ENCODE data around the gene OPRL1. TPM values are rescaled to one million over a fixed set of nuclear protein-coding genes. Genes with fewer than 3 reads are reported as not detected.

The OPRL1 gene
- total RNA-seq, 4 donors from 2014 or later = 0.34 to 0.91 (median 0.76) TPM; not detected in 1

DNA sequence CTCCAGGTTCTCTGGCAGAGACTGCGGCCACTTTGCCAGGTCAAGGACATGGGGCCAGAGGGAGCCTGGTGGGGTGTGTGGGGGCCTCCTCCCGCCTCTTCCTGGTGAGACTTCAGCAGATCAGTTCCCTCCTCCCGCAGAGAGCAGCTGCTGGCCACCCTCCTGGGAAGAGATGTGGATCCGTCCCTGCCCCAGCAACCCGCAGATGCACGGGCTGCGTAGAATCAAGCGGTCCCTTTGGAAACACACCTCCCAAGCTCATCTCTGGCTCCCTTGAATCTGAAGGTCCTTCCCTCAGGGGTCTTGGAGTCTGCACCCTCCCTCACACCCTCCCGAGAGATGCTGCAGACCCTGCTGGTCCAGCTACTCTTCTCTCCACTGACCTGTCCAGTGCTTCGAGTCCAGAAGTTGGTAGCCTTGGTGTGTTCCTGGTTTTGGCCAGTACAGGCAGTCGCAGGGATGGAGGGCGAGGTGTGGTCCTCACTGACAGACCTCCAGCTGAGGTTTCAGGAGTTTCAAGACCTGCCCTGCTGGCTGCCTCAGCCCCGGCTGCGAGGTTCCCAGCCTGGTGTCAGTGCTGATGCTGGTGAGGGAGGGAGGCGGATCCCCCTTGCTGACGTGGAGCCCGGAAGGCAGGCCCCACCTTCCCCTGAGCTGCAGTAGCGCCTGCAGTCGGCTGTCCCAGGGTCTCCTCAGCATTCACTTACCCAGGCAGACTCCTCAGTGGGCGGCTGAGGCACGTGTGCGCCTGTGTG, 27.3 kb downstream of the OPRL1 start, which contains the start of gene NPBWR2:
Gene NPBWR2, minus strand, starts transcription at position 585 of the 755 bp plus-strand sequence. CDS start 734 bp downstream, outside the sequence.
- no peak within 1 kb of the TSS for H3K27ac ChIP-seq
- intact Hi-C loops (cut with DNase I) = no loop called here
- no peak for DNase-seq
- H3K4me1 ChIP-seq = peaks cover 3 to 8% (median 6%) of the 10 kb centered on the region in 3 donors
- peaks cover 4 to 61% (median 9%) of the 10 kb centered on the region in 4 donors for H3K27me3 ChIP-seq
- H3K36me3 ChIP-seq = no peaks in the 10 kb centered on the region
- H3K9me3 ChIP-seq = no peaks in the 10 kb centered on the region
- no peak within 1 kb of the TSS for H3K4me3 ChIP-seq
- WGBS, 2 donors = 78 to 80% methylated on average over 1 to 5 of the region's 22 CpGs
- no peak for TF ChIP-seq POLR2A (IDR thresholded peaks at IDR 0.05)
- TF ChIP-seq, protein P1, sequence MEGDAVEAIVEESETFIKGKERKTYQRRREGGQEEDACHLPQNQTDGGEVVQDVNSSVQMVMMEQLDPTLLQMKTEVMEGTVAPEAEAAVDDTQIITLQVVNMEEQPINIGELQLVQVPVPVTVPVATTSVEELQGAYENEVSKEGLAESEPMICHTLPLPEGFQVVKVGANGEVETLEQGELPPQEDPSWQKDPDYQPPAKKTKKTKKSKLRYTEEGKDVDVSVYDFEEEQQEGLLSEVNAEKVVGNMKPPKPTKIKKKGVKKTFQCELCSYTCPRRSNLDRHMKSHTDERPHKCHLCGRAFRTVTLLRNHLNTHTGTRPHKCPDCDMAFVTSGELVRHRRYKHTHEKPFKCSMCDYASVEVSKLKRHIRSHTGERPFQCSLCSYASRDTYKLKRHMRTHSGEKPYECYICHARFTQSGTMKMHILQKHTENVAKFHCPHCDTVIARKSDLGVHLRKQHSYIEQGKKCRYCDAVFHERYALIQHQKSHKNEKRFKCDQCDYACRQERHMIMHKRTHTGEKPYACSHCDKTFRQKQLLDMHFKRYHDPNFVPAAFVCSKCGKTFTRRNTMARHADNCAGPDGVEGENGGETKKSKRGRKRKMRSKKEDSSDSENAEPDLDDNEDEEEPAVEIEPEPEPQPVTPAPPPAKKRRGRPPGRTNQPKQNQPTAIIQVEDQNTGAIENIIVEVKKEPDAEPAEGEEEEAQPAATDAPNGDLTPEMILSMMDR (IDR thresholded peaks at IDR 0.05) = no peak

DNA sequence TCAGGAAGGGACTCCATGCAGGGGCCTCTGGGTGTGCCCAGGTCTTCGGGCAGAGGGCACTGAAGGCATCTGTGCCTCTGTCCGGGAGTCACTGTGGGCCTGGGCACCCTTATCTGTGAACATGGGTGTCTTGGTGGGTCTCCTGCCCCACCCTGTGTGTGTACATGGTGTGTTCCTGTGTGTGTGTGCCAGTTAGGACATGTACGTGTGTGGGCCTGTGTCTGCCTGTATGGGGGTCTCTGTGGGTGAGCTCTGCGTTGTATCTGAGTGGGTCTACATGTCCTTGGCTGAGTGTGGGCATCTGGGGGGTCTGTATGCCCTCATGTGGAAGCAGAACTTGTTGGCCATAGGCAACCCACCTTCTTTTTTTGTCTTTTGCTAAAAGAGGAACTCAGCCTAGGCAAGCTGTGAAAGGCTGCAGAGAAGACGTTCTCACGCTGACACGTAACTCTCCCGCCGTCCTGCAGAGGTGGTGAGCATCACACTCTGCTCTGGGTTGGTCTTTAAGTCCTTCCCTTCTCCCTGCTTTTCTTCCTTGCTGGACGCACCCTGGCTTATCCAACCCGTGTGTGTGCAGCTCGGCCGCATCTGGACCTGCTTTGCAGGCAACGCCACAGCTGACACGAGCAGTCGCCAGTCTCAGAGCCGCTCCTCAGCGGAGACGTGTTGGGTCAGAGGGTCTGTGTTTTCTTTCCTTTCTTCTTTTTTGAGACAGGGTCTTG, 28.0 kb downstream of the OPRL1 start:
- no peak for TF ChIP-seq POLR2A (IDR thresholded peaks at IDR 0.05)
- TF ChIP-seq, protein P1 (IDR thresholded peaks at IDR 0.05) = no peak
- no peak overlapping the region for H3K4me3 ChIP-seq
- H3K27ac ChIP-seq = no peak overlapping the region
- no peaks in the 10 kb centered on the region for H3K9me3 ChIP-seq
- intact Hi-C loops (cut with DNase I) = no loop called here
- WGBS, 2 donors = 54 to 70% methylated on average over 8 to 17 of the region's 19 CpGs
- H3K27me3 ChIP-seq = peaks cover 0 to 53% (median 3%) of the 10 kb centered on the region in 4 donors
- no peaks in the 10 kb centered on the region for H3K36me3 ChIP-seq
- peaks cover 0 to under 1% (median 0%) of the 10 kb centered on the region in 3 donors for H3K4me1 ChIP-seq
- DNase-seq = no peak

DNA sequence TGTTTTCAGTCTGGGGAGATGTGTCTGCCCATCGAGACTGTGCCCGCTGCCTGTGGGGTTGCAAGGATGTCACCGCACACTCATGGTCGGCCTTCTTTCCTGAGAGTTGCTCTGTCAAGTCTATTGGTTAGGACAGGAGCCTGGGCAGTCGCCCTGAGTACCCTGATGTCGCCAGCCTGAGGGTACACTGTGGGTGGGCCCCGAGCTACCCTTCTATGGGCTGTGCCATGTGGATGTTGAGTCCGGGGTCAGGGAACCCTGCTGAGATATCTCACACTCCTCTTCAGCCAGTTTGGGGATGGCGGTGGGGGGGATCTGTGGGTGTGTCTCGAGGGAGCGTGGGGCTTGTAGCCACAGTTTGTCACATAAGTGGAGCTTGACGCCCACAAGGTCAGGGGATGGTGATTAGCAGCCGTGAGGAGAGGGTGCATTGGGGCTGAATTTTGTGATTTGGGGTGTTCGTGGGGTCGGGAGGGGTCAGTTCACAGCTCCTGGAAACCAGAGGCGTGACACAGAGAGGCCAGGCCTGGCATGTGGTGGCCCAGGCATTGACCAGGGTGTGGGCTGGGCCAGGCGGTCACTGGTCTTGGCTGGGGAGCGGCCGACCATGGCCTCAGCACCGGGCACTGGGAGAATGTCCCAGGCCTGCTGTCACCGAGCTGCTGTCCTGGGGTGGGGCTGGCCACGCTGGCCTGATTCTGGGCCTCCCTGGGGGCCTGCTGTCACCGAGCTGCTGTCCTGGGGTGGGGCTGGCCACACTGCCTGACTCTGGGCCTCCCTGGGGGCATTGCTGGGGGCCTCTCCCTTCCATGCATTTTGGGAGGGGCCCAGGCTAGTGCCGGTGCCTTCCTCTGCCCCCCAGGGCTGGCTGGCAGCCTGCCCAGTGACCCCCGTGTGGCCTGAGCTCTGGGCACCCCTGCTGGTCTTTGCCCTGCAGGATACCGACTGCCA, 29.1 kb downstream of the OPRL1 start:
- no peak for DNase-seq
- H3K27me3 ChIP-seq = peaks cover 0 to 42% (median 0%) of the 10 kb centered on the region in 4 donors
- no peaks in the 10 kb centered on the region for H3K9me3 ChIP-seq
- TF ChIP-seq POLR2A (IDR thresholded peaks at IDR 0.05) = no peak
- TF ChIP-seq, protein P1 (IDR thresholded peaks at IDR 0.05) = no peak
- H3K36me3 ChIP-seq = no peaks in the 10 kb centered on the region
- H3K27ac ChIP-seq = no peak overlapping the region
- no peak overlapping the region for H3K4me3 ChIP-seq
- 72 to 74% methylated on average over 10 to 15 of the region's 26 CpGs for WGBS, 2 donors
- H3K4me1 ChIP-seq = no peaks in the 10 kb centered on the region
- intact Hi-C loops (cut with DNase I) = no loop called here

DNA sequence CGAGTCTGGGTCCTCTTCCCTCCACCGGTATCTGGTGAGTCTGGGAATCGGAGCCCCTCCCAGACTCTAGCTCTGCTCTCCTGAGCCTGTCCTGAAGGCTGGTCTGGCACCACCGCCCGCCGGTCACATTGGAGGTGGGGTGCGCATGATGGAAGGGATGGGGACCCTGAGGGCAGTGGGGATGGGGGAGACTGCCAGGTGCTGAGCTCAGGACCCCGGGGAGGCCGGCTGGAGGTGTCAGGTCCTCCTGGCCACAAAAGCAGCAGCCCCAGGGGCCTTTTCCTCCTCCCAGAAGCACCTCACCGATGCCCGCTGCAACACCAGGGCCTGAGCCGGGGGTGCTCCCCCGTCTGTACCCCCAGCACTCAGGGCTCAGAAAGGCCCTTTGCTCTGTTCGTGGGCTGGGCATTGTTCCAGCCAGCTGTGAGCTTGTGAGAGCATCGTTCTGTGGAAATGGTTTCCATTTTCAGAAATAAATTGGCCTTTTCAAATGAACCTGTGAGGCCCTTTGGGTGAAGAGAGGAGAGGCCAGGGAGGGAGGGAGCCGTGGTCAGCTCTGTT, 30.0 kb downstream of the OPRL1 start:
- intact Hi-C loops (cut with DNase I) = no loop called here
- Histone ChIP-seq H3K36me3 (no peaks in the 10 kb centered on the region), H3K4me3 (no peak overlapping the region), H3K27ac (no peak overlapping the region), H3K27me3 (peaks cover 0 to 33% (median 0%) of the 10 kb centered on the region in 4 donors), H3K9me3 (no peaks in the 10 kb centered on the region), H3K4me1 (no peaks in the 10 kb centered on the region)
- TF ChIP-seq, protein P1 (IDR thresholded peaks at IDR 0.05) = no peak
- TF ChIP-seq POLR2A (IDR thresholded peaks at IDR 0.05) = no peak
- no peak for DNase-seq
- 32% methylated on average over 3 of the region's 16 CpGs; no CpG with 5 or more reads in 1 of the 2 donors for WGBS, 2 donors

Measured in esophagus squamous epithelium (tissue), 5 donors.